HG03066 (cell line): Measurements from ENCODE around the gene LPXN.

Experiments used
- ATAC-seq: cut with Tn5 transposase; IDR thresholded peaks from one replicate; pipeline ENCODE4 v1.9.1; 2021; ENCODE audit warnings: low read depth; ENCODE audit not compliant: unreplicated experiment

LPXN gene

DNA sequence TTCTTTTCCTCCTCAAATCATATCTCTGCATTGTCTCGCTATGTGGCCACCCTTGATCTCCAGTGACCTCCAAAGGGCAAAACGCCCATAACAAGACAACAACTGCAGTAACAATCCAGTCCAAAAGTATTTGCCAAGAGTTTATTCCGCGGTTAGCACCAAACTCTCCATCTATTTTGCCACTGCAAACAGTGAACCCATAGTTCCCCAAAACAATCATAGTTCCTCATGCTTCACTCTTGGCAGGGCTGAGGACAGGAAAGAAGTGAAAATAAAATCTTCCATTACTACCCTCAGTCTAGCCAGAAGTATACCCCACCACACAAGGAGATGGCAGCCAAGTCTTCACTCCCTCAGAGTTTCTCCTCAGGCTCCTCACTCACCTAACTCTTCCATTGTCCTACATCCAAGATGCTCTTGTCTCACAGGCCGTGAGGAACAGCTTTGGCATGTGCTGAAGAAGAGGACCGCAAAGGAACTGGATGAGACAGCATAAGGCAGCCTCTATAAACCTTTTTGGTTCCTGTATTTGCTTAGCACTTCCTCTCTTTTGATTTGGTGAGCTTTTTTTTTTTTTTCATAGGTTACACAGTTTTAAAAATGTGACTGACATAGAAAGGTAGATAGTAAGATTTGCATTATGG lies at the start of gene LPXN:
Gene LPXN, minus strand, starts transcription at position 480 of the 644 bp plus-strand sequence. Its CDS starts 84 bp downstream, at position 396.
- ATAC-seq, result no peak

DNA sequence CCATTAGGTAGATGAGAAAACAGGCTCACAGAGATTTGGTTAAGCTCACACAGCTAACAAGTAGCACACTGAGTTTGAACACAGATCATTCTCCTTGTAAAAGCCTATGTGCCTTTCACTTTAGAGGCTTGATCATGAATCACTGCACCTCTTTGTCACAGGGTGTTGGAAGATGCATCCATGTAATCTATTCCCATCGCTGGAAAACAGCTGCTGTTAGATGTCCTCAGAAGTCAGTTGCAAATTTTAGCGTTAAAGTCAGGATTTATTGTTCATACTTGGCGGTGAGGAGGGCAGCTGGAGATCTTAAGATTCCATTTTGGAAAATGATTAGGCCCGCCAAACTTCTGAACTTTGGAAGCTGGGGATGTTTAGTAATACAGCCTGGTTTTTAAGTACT lies 49.4 kb upstream of the LPXN start:
- no peak for ATAC-seq

DNA sequence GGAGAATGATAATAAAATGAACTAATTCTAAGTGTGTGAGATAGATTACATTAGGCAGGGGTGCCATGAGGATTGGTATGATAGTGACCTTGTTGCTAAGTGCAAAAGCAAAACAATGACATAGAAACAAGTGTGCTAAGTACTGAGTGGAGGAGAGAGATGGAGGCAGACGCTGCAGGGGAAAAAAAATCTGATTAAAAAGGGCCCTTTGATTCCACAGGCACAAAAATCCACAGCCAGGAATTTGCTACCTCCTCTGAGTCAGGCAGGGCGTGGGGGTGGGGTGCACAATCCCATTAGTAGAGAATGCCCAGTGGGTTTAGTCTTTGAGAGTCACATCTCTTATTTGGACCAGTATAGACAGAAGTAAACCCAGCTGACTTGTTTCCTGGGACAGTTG lies 46.7 kb upstream of the LPXN start, which contains the start of gene CNTF:
Gene CNTF, plus strand, starts transcription at position 322 of the 400 bp plus-strand sequence. CDS start 88 bp downstream, outside the sequence.
- no peak for ATAC-seq

DNA sequence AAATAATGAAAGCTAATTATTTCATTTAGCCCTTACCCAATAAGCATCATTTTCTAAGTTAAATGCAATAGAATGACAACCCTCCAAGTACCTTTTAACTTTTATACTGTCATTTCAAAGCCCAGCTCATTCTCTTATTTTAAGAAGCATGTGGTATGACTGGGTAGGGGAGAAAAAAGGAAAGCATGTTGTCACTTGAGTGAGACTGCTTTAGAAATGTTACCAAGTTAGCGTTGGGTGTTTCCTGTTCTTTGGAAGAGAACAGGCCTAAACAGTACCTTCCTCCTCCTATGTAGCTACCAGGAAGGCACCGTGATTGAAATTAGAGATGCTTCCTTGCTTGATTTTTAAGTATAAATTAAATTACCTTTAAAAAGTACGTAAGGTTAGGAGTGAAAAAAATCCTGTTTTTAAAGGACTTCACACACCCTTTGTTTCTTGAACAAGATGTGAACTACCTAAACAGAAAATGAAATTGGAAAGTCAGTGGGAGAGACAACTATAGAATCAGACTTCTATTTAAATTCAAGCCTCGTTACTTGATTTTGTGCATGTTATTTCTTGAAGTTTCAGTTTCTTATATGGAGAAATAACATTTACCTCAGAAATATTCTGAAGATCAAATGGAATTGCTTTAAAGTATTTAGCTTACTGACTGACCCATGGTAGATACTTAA lies 46.1 kb upstream of the LPXN start:
- ATAC-seq, result peak; percentile 59

DNA sequence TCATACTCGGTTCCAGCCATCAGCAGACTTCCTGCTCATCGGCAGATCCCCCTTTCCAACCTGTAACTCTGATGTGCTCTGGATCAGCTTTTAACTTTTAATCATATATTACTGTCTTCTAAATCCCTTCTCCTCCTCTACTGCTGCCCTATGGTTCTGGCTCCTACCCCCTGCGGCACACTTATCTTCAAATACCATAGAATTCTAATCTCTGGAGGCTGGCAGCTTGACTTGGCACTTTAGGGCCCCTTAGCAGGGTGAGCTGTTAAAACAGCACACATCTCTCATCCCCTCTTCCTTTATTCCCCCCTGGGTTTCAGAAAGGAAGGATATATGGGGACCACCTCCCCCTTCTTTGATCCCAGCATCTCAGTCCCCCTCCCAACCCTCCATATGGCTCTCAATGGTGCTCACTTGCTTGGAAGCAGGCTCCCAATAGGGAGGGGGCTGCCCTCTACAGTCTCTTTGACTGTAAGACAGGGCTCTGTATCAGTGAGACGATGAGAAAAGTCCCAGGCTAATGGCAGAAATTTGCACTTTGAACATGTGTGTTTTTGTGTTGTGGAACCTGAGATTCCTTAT lies 42.4 kb upstream of the LPXN start:
- ATAC-seq, result no peak

DNA sequence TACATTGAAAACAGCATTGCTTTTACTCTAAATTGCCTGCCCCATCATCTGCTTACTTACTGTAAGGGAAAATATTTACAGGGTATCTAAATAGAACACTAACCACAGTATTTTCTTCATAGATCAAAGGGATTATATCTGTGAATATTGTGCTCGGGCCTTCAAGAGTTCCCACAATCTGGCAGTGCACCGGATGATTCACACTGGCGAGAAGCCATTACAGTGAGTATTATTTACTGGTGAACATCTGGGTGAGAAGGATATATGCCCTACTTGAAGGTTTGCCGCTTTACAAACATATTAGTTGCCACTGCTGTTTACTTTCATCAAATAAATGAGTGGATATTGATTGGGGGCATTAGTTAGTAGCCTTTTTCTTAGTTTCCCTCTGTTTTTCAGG lies 40.9 kb upstream of the LPXN start:
- ATAC-seq, result no peak

DNA sequence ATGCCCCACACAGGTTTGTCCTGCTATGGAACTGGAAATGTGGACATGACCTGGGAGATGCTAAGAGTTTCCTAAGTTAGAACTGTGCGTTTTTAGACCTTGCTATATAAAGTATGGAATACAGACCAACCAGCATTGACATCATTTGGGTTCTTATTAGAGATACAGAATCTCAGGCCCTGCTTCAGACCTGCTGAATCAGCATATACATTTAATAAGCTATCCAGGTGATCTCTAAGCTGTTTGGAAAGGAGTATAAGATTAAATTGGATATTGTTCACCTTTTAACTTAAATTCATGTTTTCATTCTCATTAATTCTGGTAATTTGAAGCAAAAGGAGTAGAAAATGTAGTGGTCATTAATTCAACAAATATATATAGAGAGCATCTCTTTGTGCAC lies 39.9 kb upstream of the LPXN start:
- ATAC-seq, result no peak

DNA sequence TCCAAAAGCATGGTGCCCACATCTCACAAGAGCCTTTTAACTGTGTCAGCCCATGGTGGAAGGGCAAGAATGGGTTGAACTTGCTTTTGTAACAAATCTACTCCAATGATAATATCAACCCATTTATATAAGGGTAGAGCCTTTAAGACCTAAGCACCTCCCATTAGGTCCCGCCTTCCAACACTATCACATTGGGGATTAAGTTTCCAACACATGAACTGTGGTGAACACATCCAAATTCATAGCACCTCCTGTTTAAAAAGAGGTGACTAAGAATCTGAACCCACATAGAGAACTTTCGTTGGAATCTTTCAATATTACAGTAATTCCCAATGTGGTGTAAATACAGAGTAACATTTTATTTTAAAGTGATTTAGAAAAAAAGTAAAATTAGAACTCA lies 37.6 kb upstream of the LPXN start:
- no peak for ATAC-seq

DNA sequence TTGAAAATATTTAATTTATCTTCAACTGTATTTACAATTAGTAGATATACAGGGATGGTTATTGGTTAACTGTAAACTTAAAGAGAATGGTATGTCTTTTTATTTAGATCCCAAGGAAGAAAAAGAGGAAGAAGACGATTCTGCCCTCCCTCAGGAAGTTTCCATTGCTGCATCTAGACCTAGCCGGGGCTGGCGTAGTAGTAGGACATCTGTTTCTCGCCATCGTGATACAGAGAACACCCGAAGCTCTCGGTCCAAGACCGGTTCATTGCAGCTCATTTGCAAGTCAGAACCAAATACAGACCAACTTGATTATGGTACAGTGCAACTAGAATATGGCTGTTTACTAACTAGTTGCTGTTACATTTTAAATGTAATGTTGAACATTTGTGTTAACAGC lies 34.1 kb upstream of the LPXN start:
- peak; percentile 47 for ATAC-seq

DNA sequence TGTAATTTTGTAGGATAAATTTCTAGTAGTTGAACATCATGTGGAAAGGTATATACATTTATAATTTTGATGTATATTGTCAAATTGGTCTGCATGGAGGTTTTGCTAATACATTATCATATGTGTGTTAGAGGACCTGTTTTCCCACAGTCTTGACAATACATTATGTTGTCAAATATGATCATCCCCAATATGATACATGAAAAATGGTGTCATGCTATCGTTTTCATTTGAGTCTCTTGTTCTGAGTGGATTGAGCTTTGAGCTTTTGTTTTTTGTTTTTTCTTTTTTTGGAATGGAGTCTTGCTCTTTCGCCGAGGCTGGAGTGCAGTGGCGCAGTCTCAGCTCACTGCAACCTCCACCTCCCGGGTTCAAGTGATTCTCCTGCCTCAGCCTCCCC lies 32.7 kb upstream of the LPXN start:
- no peak for ATAC-seq

DNA sequence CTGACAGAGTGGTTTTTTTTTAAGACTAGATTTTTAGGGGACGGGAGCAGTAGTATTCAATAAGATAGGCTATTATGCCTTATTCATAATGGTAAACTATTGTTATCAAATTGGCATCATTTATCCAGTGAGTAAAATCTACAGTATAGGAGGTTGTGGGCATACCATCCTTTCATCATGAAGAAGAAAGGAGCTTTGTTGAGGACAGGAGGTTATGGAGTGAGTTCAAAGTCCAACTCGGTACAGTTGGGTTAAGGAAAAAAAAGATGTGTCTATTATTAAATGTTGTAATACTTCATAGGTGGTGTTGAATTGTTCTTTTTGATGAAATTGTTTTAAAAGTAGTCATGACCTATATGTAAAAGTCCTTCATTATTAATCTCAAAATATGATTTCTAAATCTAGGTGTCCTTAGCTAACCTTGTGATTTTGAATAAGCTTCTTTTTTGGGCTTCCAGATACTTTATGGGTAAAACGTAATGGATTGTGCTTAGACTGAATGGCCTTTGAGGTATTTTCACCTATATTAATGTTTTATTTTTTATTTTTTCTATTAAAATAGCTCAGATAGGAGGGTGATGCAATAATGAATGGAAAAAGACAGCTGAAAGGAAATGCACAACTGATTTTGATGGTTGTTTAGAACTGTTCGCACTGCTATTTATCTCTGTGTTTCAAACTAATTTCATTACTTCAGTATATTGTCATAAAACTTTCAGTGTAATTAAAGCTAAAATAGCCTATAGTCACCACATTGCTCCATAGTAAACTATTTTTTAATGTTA lies 31.5 kb upstream of the LPXN start:
- ATAC-seq, result no peak

DNA sequence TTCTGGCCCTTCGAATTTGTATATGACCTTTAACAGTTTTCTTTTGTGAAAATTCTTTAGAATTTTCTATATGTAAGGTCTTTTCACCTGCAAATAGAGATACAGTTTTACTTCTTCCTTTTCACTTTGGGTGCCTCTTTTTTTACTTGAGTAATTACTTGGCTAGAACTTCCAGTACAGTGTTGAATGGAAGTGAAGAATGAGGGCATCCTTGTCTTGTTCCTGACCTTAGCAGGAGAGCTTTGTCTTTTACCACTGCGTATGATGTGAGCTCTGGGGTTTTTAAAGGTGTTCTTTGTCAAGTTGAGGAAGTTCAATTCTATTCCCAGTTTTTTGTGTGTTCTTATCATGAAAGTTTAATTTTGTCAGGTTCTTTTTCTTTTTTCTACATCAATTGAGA lies 24.9 kb upstream of the LPXN start:
- no peak for ATAC-seq

DNA sequence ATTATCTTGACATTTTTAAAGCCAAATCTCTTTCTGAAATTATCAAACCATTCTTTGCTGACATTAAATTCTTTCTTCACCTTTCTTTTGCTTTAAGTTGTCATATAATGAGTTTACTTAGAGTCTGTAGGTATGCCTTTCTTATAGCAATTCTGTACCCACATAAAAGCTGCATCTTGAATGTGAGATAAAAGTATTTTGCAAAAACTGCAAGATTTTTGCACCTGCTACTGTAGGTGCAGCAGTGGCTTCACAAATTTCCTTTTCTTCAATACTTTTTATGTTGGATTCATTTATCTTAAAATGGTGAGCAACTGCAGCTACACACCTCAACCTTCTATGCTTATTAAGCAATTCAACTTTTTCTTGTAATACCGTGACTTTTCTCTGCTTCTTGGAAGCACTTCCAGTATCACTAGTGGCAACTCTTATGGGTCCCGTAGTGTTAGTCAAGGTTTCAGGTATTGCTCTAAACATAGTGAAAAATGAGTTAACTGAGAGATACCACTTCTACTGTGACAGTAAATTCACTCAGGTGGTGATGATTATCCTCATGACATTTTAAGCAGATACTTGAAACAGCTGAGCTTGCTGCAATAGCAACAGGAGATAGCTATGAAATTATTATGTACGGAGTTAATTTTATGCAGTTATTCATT lies 22.0 kb upstream of the LPXN start:
- no peak for ATAC-seq

DNA sequence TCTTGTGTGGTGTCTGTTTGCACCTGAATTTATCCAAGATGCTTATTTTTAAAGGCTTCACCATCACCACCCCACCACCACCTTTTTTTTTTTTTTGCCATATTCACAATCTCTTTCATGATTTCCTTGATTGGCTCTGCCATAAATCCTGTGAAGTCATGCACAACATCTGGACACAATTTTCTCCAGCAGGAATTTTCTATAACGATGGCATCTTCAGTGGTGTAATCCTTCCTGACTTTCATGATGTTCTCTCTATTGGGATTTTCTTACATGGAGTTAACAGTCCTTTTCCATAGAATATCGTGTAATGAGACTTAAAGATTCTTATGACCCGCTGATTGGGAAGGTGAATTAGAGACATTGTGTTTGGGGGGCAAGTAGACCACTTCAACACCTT lies 21.0 kb upstream of the LPXN start:
- no peak for ATAC-seq

DNA sequence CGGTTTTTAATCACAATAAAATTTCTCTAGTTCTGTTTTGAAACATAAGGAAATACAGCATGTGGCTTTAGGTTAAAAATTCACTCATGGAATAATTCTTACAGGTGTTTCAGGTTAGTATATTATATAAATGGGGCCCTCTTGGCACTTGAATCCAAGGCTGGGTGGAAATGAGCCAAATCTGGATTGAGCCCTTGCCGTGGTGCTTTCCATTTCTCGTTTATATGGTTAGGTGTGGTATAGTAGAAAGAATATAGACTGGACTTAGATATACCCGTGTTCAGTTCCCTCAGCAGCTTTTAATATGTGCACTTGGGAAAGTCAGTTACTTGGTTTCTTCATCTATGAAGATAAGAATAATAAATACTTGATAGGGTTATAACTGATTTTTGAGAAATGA lies 19.2 kb upstream of the LPXN start:
- ATAC-seq, result no peak

DNA sequence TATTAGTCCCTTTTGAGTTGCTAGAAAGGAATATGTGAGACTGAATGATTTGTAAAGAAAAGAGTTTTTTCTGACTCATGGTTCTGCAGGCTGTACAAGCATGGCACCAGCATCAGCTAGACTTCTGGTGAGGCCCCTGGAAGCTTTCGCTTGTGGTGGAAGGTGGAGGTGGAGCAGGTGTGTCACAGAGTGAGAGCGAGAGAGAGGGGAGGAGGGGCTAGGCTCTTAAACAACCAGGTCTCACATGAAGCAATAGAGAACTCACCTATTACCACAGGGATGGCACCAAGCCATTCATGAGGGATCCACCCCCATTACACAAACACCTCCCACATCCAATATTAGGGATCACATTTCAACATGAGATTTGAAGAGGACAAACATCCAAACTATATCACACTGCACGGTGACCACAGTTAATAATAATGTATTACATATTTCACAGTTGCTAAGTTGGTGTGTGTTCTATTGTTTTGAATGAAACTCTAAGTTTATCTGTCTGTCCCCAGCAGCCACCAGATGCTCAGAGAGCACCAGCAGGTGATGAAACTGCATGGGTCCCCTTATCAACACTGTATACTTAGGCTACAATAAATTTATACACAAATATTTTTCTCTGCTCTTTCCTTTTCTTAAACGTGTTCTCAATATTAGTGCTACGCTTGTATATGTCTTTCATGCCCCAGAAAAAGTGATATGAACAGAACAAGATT lies 17.3 kb upstream of the LPXN start:
- no peak for ATAC-seq

DNA sequence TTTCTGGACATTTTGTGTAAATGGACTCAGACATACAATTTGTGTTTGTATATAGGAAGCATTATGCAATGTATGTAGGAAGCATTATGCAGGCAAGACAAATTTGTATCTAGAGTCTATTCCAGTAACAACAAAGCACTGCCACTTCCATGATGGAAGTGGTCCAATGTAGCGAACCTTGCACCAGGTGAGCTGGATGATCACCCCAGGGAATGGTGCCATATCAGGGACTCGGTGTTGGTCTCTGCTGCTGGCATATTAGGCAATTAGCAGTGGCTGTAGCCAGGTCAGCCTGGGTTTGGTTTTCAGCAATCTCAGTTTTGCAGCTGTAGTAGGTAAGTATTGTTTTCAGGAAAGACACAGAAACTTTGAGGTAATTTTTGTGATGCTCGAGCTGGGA lies 16.0 kb upstream of the LPXN start:
- no peak for ATAC-seq

DNA sequence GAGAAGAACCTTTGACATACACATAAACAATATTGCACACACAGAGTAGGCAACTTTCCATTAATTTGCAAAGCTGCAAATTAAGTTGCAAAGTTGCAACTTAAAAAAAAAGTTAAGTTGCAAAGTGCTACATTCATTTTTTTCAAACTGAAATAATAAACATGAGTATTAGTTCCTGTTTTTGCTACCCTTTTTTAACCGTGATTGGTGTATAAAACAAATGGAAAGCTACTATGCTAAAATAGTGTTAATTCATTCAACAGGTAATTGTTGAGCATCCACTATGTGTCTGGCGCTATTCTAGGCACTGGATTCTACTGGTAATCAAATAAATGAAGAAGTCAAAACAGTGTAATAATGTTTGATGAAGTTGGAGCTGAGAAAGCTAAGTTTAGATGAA lies 11.3 kb upstream of the LPXN start:
- no peak for ATAC-seq

DNA sequence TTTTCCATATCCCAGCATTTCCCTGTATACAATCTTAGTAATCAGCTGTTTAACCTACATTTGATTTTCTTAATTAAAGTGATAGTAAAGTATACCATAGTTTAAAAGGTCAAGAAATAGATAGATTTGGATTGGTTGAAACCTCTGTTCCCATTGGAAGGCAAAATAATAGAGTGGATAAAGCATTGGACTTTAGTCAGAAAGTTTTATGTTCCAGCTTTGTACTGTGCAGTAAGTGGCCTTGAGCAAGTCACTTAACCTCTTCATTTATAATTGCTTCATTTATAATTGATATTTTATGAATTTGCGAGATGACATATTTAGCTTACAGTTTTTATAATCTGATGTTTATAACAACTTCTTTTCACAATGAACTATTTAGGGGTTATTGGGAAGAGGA lies 6.8 kb upstream of the LPXN start:
- ATAC-seq, result no peak

DNA sequence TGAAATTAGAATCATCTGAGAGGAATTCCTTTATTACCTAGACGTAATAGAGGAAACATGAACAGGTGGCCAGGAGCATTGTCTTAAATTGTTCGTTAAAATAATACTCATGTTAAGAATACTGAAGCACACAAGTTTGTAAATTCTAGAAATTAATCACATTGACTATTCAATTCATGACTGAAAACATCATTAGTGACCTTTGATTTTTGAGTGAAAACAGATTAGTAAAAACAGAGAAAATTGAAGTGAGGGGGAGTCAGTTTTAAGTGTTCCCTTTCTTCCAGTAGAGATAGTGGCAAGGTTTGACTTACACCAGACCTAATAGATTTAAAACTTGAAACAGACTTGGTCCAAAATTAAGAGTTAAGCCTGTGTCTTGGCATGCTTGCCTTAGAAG lies 4.7 kb upstream of the LPXN start:
- ATAC-seq, result no peak
